Neural cell (in vitro differentiated cells): Measurements from ENCODE around the gene PIEZO1.

Source experiments
- EP300 ChIP-seq: fragments of 450-650 bp; conservative IDR thresholded peaks from 2 replicates; pipeline ENCODE4 v1.6.1; 2014; ENCODE audit warnings: antibody characterized with exemption, mild to moderate bottlenecking, moderate library complexity; ENCODE audit not compliant: poor library complexity, severe bottlenecking
- EZH2 ChIP-seq: fragments of 200-600, 300-800 bp; shearing (Covaris generic), sonication (generic); IDR thresholded peaks from 2 replicates; pipeline ENCODE4 v1.6.1; 2014; ENCODE audit warnings: antibody characterized with exemption, low read length, borderline replicate concordance, mild to moderate bottlenecking; ENCODE audit not compliant: insufficient read depth, poor library complexity, severe bottlenecking
- POLR2AphosphoS5 ChIP-seq: IDR thresholded peaks from 2 replicates; pipeline ENCODE4 v1.6.1; 2012
- REST ChIP-seq: IDR thresholded peaks from 2 replicates; pipeline ENCODE4 v1.6.1; 2012; ENCODE audit warnings: borderline replicate concordance
- SMC3 ChIP-seq: fragments of 450-650 bp; conservative IDR thresholded peaks from 2 replicates; pipeline ENCODE4 v1.6.1; 2014; ENCODE audit warnings: antibody characterized with exemption, mild to moderate bottlenecking, moderate library complexity; ENCODE audit not compliant: poor library complexity
- TAF1 ChIP-seq: IDR thresholded peaks from 2 replicates; pipeline ENCODE4 v1.6.1; 2012; ENCODE audit warnings: low read depth
- TF ChIP-seq, protein P1 (sequence below): fragments of 450-650 bp; IDR thresholded peaks from 2 replicates; pipeline ENCODE4 v1.5.1; 2014; ENCODE audit warnings: antibody characterized with exemption, mild to moderate bottlenecking, moderate library complexity; ENCODE audit not compliant: poor library complexity, severe bottlenecking

DNA sequence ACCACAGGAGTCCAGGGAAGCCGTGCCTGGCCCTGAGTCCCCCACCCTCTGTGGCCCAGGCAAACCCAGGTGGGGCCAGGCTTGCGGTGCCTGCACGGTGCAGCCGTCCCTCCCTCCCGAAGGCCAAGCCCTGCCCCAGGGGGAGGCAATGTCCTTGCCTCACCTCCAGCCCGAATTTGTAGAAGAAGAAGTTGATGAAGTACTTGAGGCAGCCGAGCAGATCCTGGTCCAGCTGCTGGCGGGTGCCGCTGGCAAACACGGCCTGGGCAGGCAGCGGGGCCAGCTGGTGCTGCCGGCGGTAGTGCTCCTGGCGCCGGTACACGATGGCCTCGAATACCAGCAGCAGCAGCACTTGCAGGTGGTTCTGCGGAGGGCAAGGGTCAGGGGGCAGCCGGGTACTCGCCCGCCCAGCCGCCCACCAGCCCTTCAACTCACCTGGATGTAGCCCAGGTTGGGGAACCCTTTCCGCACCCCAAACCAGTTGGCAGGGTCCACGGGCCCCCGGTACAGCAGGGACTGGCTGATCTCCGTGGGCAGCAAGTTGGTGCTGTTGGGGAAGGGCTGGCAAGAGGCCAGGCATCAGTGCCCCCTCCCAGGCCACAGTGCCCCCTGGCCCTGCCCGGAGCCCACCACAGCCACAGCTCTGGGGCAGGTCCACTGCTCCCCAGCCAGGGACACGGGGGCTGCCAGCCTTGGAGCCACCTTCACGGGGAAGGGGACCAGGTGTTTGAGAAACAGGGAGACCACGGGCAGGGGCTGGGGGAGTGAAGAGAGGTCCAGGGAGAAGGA lies 52.7 kb downstream of the PIEZO1 start:
- TF ChIP-seq, protein P1, sequence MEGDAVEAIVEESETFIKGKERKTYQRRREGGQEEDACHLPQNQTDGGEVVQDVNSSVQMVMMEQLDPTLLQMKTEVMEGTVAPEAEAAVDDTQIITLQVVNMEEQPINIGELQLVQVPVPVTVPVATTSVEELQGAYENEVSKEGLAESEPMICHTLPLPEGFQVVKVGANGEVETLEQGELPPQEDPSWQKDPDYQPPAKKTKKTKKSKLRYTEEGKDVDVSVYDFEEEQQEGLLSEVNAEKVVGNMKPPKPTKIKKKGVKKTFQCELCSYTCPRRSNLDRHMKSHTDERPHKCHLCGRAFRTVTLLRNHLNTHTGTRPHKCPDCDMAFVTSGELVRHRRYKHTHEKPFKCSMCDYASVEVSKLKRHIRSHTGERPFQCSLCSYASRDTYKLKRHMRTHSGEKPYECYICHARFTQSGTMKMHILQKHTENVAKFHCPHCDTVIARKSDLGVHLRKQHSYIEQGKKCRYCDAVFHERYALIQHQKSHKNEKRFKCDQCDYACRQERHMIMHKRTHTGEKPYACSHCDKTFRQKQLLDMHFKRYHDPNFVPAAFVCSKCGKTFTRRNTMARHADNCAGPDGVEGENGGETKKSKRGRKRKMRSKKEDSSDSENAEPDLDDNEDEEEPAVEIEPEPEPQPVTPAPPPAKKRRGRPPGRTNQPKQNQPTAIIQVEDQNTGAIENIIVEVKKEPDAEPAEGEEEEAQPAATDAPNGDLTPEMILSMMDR: no peak
- TF ChIP-seq SMC3 (no peak), EZH2 (no peak), REST (no peak), POLR2AphosphoS5 (no peak), EP300 (no peak), TAF1 (no peak)
